ENCODE data around the gene KRT33A. TPM values are rescaled to one million over a fixed set of nuclear protein-coding genes. Genes with fewer than 3 reads are reported as not detected.
"Not testable (repeated sequence)": the region's sequence is repeated elsewhere in the genome, so short reads cannot be mapped to it uniquely, and the experiment has no call there.

Gene KRT33A
- not detected for total RNA-seq (ENCODE audit: unreplicated experiment)
- long read RNA-seq: 0 reads

GRCh38 chr17:41350381-41350878, at the start of gene KRT33A:
TSS of gene KRT33A (minus strand) at chr17:41350828. CDS start at chr17:41350767, 61 bp downstream.
- H3K9me3 Mint-ChIP-seq (ENCODE audit: unreplicated experiment); H3K36me3 Mint-ChIP-seq (ENCODE audit: low read depth, unreplicated experiment); H3K27ac Mint-ChIP-seq (ENCODE audit: unreplicated experiment); H3K4me1 Mint-ChIP-seq (ENCODE audit: unreplicated experiment); H3K4me3 Mint-ChIP-seq (ENCODE audit: unreplicated experiment); H3K27me3 Mint-ChIP-seq (ENCODE audit: unreplicated experiment); DNase-seq (ENCODE audit: low spot score): not testable (repeated sequence)

- no peak within 1 kb of the TSS for H3K4me3 Mint-ChIP-seq (ENCODE audit: unreplicated experiment)
- DNase-seq (ENCODE audit: low spot score): no peak
- H3K9me3 Mint-ChIP-seq (ENCODE audit: unreplicated experiment): no peaks in the 10 kb centered on the region
- no peak for TF ChIP-seq CTCF (IDR thresholded peaks at IDR 0.05; ENCODE audit: unreplicated experiment)
- no peaks in the 10 kb centered on the region for H3K27me3 Mint-ChIP-seq (ENCODE audit: unreplicated experiment)
- no peaks in the 10 kb centered on the region for H3K4me1 Mint-ChIP-seq (ENCODE audit: unreplicated experiment)
- H3K36me3 Mint-ChIP-seq (ENCODE audit: low read depth, unreplicated experiment): no peaks in the 10 kb centered on the region
- no peak within 1 kb of the TSS for H3K27ac Mint-ChIP-seq (ENCODE audit: unreplicated experiment)
Measured at GRCh38 chr17:41396996-41397660, 46.5 kb upstream of the KRT33A start, which contains the start of gene KRT31. TSS of gene KRT31 (minus strand) at chr17:41397608. CDS start at chr17:41397539, 69 bp downstream.

- no peaks in the 10 kb centered on the region for H3K9me3 Mint-ChIP-seq (ENCODE audit: unreplicated experiment)
- H3K27ac Mint-ChIP-seq (ENCODE audit: unreplicated experiment): no peak overlapping the region
- no peak for DNase-seq (ENCODE audit: low spot score)
Measured at GRCh38 chr17:41396340-41396739, 45.7 kb upstream of the KRT33A start.

GRCh38 chr17:41395611-41396010, 45.0 kb upstream of the KRT33A start:
- H3K36me3 Mint-ChIP-seq (ENCODE audit: low read depth, unreplicated experiment): no peaks in the 10 kb centered on the region
- no peaks in the 10 kb centered on the region for H3K9me3 Mint-ChIP-seq (ENCODE audit: unreplicated experiment)
- no peak overlapping the region for H3K27ac Mint-ChIP-seq (ENCODE audit: unreplicated experiment)

More at GRCh38 chr17:41396340-41396739, 45.7 kb upstream of the KRT33A start:
- Mint-ChIP-seq H3K36me3 (ENCODE audit: low read depth, unreplicated experiment) (no peaks in the 10 kb centered on the region), H3K4me1 (ENCODE audit: unreplicated experiment) (no peaks in the 10 kb centered on the region), H3K27me3 (ENCODE audit: unreplicated experiment) (peaks cover 2% of the 10 kb centered on the region), H3K4me3 (ENCODE audit: unreplicated experiment) (no peak overlapping the region)
- TF ChIP-seq CTCF (IDR thresholded peaks at IDR 0.05; ENCODE audit: unreplicated experiment): no peak

GRCh38 chr17:41395044-41395443, 44.4 kb upstream of the KRT33A start:
- not testable (repeated sequence) for H3K27ac Mint-ChIP-seq (ENCODE audit: unreplicated experiment); H3K36me3 Mint-ChIP-seq (ENCODE audit: low read depth, unreplicated experiment); H3K9me3 Mint-ChIP-seq (ENCODE audit: unreplicated experiment); H3K27me3 Mint-ChIP-seq (ENCODE audit: unreplicated experiment); DNase-seq (ENCODE audit: low spot score); H3K4me1 Mint-ChIP-seq (ENCODE audit: unreplicated experiment); H3K4me3 Mint-ChIP-seq (ENCODE audit: unreplicated experiment)

More at GRCh38 chr17:41395611-41396010, 45.0 kb upstream of the KRT33A start:
- no peak overlapping the region for H3K4me3 Mint-ChIP-seq (ENCODE audit: unreplicated experiment)
- TF ChIP-seq CTCF (IDR thresholded peaks at IDR 0.05; ENCODE audit: unreplicated experiment): no peak
- peaks cover 2% of the 10 kb centered on the region for H3K27me3 Mint-ChIP-seq (ENCODE audit: unreplicated experiment)
- no peaks in the 10 kb centered on the region for H3K4me1 Mint-ChIP-seq (ENCODE audit: unreplicated experiment)
- no peak for DNase-seq (ENCODE audit: low spot score)

Measured in endothelial cell (in vitro differentiated cells).